H1 (cell line): ENCODE measurements around the gene MAPK8IP3. TPM values are rescaled to one million over a fixed set of nuclear protein-coding genes. Genes with fewer than 3 reads are reported as not detected.

Experiments
- CTCF ChIA-PET: fragments of 300-600 bp; sonication (Branson Sonifier 250); formaldehyde crosslinking; loops from one replicate; lab custom pipeline; 2021; ENCODE audit not compliant: partially characterized antibody; lab: Charles Lee
- POLR2A ChIA-PET: fragments of 300-600 bp; sonication (Branson Sonifier 250); formaldehyde crosslinking; loops from one replicate; lab custom pipeline; 2021; ENCODE audit warnings: inconsistent platforms; ENCODE audit not compliant: partially characterized antibody; lab: Charles Lee
- DNase-seq, 2 experiments: peaks; one replicate each; pipeline versions ENCODE4 v3.0.0 to v3.0.0-alpha.2; 2010 to 2022; ENCODE audit warnings: low spot score in 2 of 2, low read depth in 1 of 2, mixed read lengths in 1 of 2
- FAIRE-seq: peaks from 2 replicates; lab custom pipeline; 2011; peaks lifted over from hg19 to GRCh38; lab: Jason Lieb, UNC
- H2AFZ ChIP-seq: 2 replicates; pipeline ENCODE4 v1.8.1; 2012; ENCODE audit warnings: low read length, inconsistent platforms
- H2AK5ac ChIP-seq: 2 replicates; pipeline ENCODE4 v1.6.1; 2013; ENCODE audit warnings: low read depth, low read length
- H2BK120ac ChIP-seq: replicated peaks from 2 replicates; pipeline ENCODE3; 2013; ENCODE audit warnings: low read depth, low read length, inconsistent platforms
- H2BK12ac ChIP-seq: 2 replicates; pipeline ENCODE4 v1.6.1; 2013; ENCODE audit warnings: low read depth, low read length
- H2BK15ac ChIP-seq: 2 replicates; pipeline ENCODE4 v1.6.1; 2013; ENCODE audit warnings: low read length
- H2BK20ac ChIP-seq: 2 replicates; pipeline ENCODE4 v1.6.1; 2013; ENCODE audit warnings: low read length
- H2BK5ac ChIP-seq: 2 replicates; pipeline ENCODE4 v1.6.1; 2013; ENCODE audit warnings: low read depth, low read length
- H3K14ac ChIP-seq: 2 replicates; pipeline ENCODE4 v1.6.1; 2013; ENCODE audit warnings: inconsistent platforms; ENCODE audit not compliant: insufficient read length
- H3K18ac ChIP-seq: 2 replicates; pipeline ENCODE4 v1.6.1; 2013; ENCODE audit warnings: low read length; ENCODE audit errors: extremely low read depth
- H3K23ac ChIP-seq: 2 replicates; pipeline ENCODE4 v1.6.1; 2013; ENCODE audit warnings: inconsistent platforms; ENCODE audit not compliant: insufficient read length
- H3K23me2 ChIP-seq: 2 replicates; pipeline ENCODE4 v1.6.1; 2013; ENCODE audit warnings: low read depth, low read length
- H3K27ac ChIP-seq: 2 replicates; pipeline ENCODE4 v1.6.1; 2011; ENCODE audit warnings: low read depth, low read length, inconsistent platforms
- H3K27me3 ChIP-seq, 4 experiments: replicated peaks in 1 of 4; 1 replicate in 1 of 4; 2 replicates in 3 of 4; pipeline versions ENCODE4 v1.6.1 to v1.8.1; 2011 to 2013; ENCODE audit warnings: low read length in 3 of 4, mild to moderate bottlenecking in 3 of 4, inconsistent platforms in 2 of 4, mixed read lengths in 2 of 4, moderate library complexity in 1 of 4; ENCODE audit not compliant: control insufficient read depth in 3 of 4, insufficient read depth in 3 of 4; ENCODE audit errors: extremely low read depth in 1 of 4
- H3K36me3 ChIP-seq, 4 experiments: 2 replicates each; pipeline versions ENCODE4 v1.6.1 to v1.8.1; 2011 to 2013; ENCODE audit warnings: mild to moderate bottlenecking in 4 of 4, low read length in 3 of 4, moderate library complexity in 2 of 4, control low read depth in 1 of 4, inconsistent platforms in 1 of 4; ENCODE audit not compliant: insufficient read depth in 4 of 4, control insufficient read depth in 2 of 4
- H3K4ac ChIP-seq: replicated peaks from 2 replicates; pipeline ENCODE3; 2013; ENCODE audit warnings: low read length, low read depth, mixed read lengths, inconsistent platforms; ENCODE audit not compliant: insufficient read length
- H3K4me1 ChIP-seq, 4 experiments: replicated peaks in 1 of 4; 1 replicate in 1 of 4; 2 replicates in 3 of 4; pipeline versions ENCODE4 v1.6.1 to v1.8.1; 2011 to 2013; ENCODE audit warnings: low read length in 3 of 4, inconsistent platforms in 2 of 4, mixed read lengths in 1 of 4; ENCODE audit not compliant: insufficient read depth in 4 of 4, control insufficient read depth in 3 of 4
- H3K4me2 ChIP-seq, 2 experiments: 2 replicates each; pipeline versions ENCODE4 v1.6.1 to v1.8.1; 2011 to 2013; ENCODE audit warnings: low read depth in 2 of 2, low read length in 2 of 2, control low read depth in 1 of 2, inconsistent platforms in 1 of 2, mild to moderate bottlenecking in 1 of 2; ENCODE audit not compliant: insufficient read depth in 1 of 2
- H3K4me3 ChIP-seq, 4 experiments: fragments of 200-600, 300-600 bp in 1 of 4; sonication (generic), shearing (Covaris generic), sonication (Bioruptor Twin) in 1 of 4; 2 replicates each; pipeline versions ENCODE4 v1.5.1 to v1.8.1; 2011 to 2016; ENCODE audit warnings: low read length in 4 of 4, low read depth in 3 of 4, control low read depth in 2 of 4, inconsistent platforms in 2 of 4, mild to moderate bottlenecking in 2 of 4, mixed read lengths in 1 of 4, moderate library complexity in 1 of 4; ENCODE audit not compliant: insufficient read depth in 2 of 4; ENCODE audit errors: extremely low read depth in 1 of 4
- H3K56ac ChIP-seq: replicated peaks from 2 replicates; pipeline ENCODE3; 2013; ENCODE audit warnings: low read depth, mild to moderate bottlenecking, mixed read lengths, low read length, inconsistent platforms; ENCODE audit not compliant: insufficient read length
- H3K79me1 ChIP-seq: 2 replicates; pipeline ENCODE4 v1.6.1; 2013; ENCODE audit warnings: low read depth, low read length, control low read depth
- H3K79me2 ChIP-seq, 2 experiments: 2 replicates each; pipeline versions ENCODE4 v1.6.1 to v1.8.1; 2012 to 2013; ENCODE audit warnings: low read length in 2 of 2, mild to moderate bottlenecking in 2 of 2, inconsistent platforms in 1 of 2; ENCODE audit not compliant: insufficient read depth in 2 of 2, control insufficient read depth in 1 of 2
- H3K9ac ChIP-seq, 4 experiments: replicated peaks in 1 of 4; 1 replicate in 1 of 4; 2 replicates in 3 of 4; pipeline versions ENCODE4 v1.6.1 to v1.8.1; 2011 to 2013; ENCODE audit warnings: low read depth in 3 of 4, low read length in 3 of 4, control low read depth in 2 of 4, mild to moderate bottlenecking in 2 of 4, moderate library complexity in 2 of 4, inconsistent platforms in 1 of 4; ENCODE audit errors: extremely low read depth in 1 of 4
- H3K9me3 ChIP-seq, 2 experiments: 2 replicates each; pipeline versions ENCODE4 v1.6.1 to v1.8.1; 2012 to 2013; ENCODE audit warnings: mild to moderate bottlenecking in 2 of 2, moderate library complexity in 2 of 2, control low read depth in 1 of 2, inconsistent platforms in 1 of 2, low read depth in 1 of 2, low read length in 1 of 2, mixed read lengths in 1 of 2; ENCODE audit not compliant: insufficient read depth in 2 of 2
- H4K20me1 ChIP-seq, 2 experiments: replicated peaks in 1 of 2; 2 replicates each; pipeline versions ENCODE3 to v1.8.1; 2011 to 2013; ENCODE audit warnings: inconsistent platforms in 2 of 2, low read length in 2 of 2, mild to moderate bottlenecking in 1 of 2; ENCODE audit not compliant: insufficient read depth in 2 of 2, control insufficient read depth in 1 of 2
- H4K5ac ChIP-seq: 2 replicates; pipeline ENCODE4 v1.6.1; 2013; ENCODE audit warnings: low read length, low read depth, mixed read lengths, inconsistent platforms; ENCODE audit not compliant: insufficient read length
- H4K8ac ChIP-seq: 2 replicates; pipeline ENCODE4 v1.8.0; 2013; ENCODE audit warnings: mild to moderate bottlenecking, moderate library complexity, low read length, inconsistent platforms; ENCODE audit not compliant: insufficient read depth; ENCODE audit errors: extremely low read depth
- H4K91ac ChIP-seq: replicated peaks from 2 replicates; pipeline ENCODE3; 2013; ENCODE audit warnings: low read length, mixed read lengths, inconsistent platforms; ENCODE audit not compliant: insufficient read length
- ASH2L ChIP-seq: fragments of 200-600, 300-600 bp; sonication (generic); IDR thresholded peaks from one replicate; pipeline ENCODE4 v1.7.1; 2017; ENCODE audit warnings: low read length
- CBX8 ChIP-seq: fragments of 300-800, 300-1000 bp; sonication (generic); IDR thresholded peaks from 2 replicates; pipeline ENCODE4 v1.7.1; 2016; ENCODE audit warnings: low read depth, low read length, borderline replicate concordance
- KDM1A ChIP-seq: fragments of 200-600, 300-600 bp; sonication (generic); IDR thresholded peaks from 2 replicates; pipeline ENCODE4 v1.7.1; 2016; ENCODE audit warnings: mild to moderate bottlenecking, low read length, borderline replicate concordance
- KDM5A ChIP-seq: fragments of 200-600 bp; IDR thresholded peaks from 2 replicates; pipeline ENCODE4 v1.7.1; 2012; ENCODE audit warnings: mild to moderate bottlenecking, low read length, inconsistent platforms, mixed read lengths
- NRF1 ChIP-seq: IDR thresholded peaks from 2 replicates; pipeline ENCODE4 v1.6.1; 2011; ENCODE audit warnings: mild to moderate bottlenecking, low read depth, low read length, improper control_type of control experiment
- RAD21 ChIP-seq, 2 experiments: IDR thresholded peaks in 1 of 2; conservative IDR thresholded peaks in 1 of 2; 2 replicates each; pipeline ENCODE4 v1.6.1; 2011; ENCODE audit warnings: low read depth in 2 of 2, low read length in 2 of 2, improper control_type of control experiment in 1 of 2, inconsistent platforms in 1 of 2, mild to moderate bottlenecking in 1 of 2, moderate library complexity in 1 of 2
- RBBP5 ChIP-seq: IDR thresholded peaks from 2 replicates; pipeline ENCODE4 v1.7.1; 2012; ENCODE audit warnings: low read depth, mild to moderate bottlenecking, inconsistent platforms, low read length, moderate library complexity, borderline replicate concordance
- SRF ChIP-seq: IDR thresholded peaks from 2 replicates; pipeline ENCODE4 v1.6.1; 2011; ENCODE audit warnings: mild to moderate bottlenecking, low read depth, low read length, moderate library complexity
- SUZ12 ChIP-seq: fragments of 200-600 bp; sonication (generic); IDR thresholded peaks from 2 replicates; pipeline ENCODE4 v1.6.1; 2012; ENCODE audit warnings: mild to moderate bottlenecking, inconsistent platforms, low read length, moderate library complexity, mixed read lengths
- TAF7 ChIP-seq: optimal IDR thresholded peaks from 2 replicates; pipeline ENCODE3; 2011; ENCODE audit warnings: low read depth, mild to moderate bottlenecking, inconsistent platforms, low read length, moderate library complexity, borderline replicate concordance
- WGBS, 2 experiments: shearing (Covaris generic) in 1 of 2; methylation state at CpG; one replicate each; pipeline versions ENCODE4 v1.1.6 to v1.1.7; 2013 to 2015; ENCODE audit warnings: low lambda C conversion rate in 2 of 2, mixed read lengths in 2 of 2, inconsistent platforms in 1 of 2, low coverage in 1 of 2, missing lambda C conversion rate in 1 of 2; ENCODE audit not compliant: insufficient replicate concordance in 2 of 2, insufficient coverage in 1 of 2, insufficient read length in 1 of 2; ENCODE audit errors: extremely low coverage in 1 of 2, missing lambda C conversion rate in 1 of 2; 5-methylcytosine and 5-hydroxymethylcytosine counted together
- polyA plus RNA-seq, 7 experiments: library from polyadenylated mRNA; depleted of rRNA in 3 of 7; stranded (reverse) in 5 of 7; unstranded in 2 of 7; fragments of >200 nt in 5 of 7; fragments of 200-250 nt in 2 of 7; gene quantifications; 1 replicate in 5 of 7; 2 replicates in 1 of 7; 4 replicates in 1 of 7; pipeline versions ENCODE4 v1.2.1 to v1.2.3, GENCODE V29; 2011 to 2013; ENCODE audit warnings: missing spikeins in 2 of 7, mixed read lengths in 2 of 7
- total RNA-seq: library from RNA; stranded (reverse); fragmentation: NEBNext Ultra II Directional; extraction: Animal tissue kit (Norgen Biotek cat#: 25700); gene quantifications from 2 replicates; pipeline ENCODE4 v1.2.1, GENCODE V29; 2021
- TF ChIP-seq, protein P1 (sequence below): IDR thresholded peaks from 2 replicates; pipeline ENCODE4 v1.6.1; 2012; ENCODE audit warnings: low read length, inconsistent platforms
- TF ChIP-seq, protein P2 (sequence below): IDR thresholded peaks from 2 replicates; pipeline ENCODE4 v1.6.1; 2012; ENCODE audit warnings: inconsistent platforms

MAPK8IP3 gene
- total and polyA plus RNA-seq, 2 of the 8 experiments (the other 6 are each of a cell fraction or from before 2014, with no cell fraction given), result 16.9 to 43.4 TPM

DNA sequence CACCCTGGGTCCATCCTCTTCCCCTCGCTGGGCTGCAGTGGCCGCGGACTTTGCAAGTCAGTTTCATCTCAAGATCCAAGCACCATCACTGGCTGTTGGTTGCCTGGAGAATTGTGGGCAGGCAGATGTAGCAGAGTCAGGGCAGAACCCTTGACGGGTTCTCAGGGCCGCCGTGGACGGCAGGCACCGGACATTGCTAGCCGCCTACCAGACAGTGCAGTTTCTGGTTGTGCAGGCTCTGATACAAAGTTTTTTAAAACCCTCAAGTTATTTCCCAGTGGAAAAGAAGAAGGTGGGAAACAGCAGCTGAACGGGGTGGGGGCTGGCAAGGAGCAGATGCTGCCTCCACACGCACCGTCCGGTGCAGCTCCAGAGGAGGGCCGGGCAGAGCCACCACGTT, 3.4 kb downstream of the MAPK8IP3 start:
- peaks cover 17 to 32% of the 10 kb centered on the region in 2 experiments for H4K20me1 ChIP-seq
- H3K14ac ChIP-seq, result no peak overlapping the region
- CTCF ChIA-PET, result interaction anchor here (0.9 to 2.4 kb wide), 2 partner anchors 10 to 55 kb away, joined by 3 to 8 read pairs; no protein-coding TSS in a partner anchor
- DNase-seq, result no peak
- peaks cover 18% of the 10 kb centered on the region for H3K79me1 ChIP-seq
- H2BK20ac ChIP-seq, result no peak overlapping the region
- H4K5ac ChIP-seq, result no peak overlapping the region
- no peak overlapping the region for H3K23ac ChIP-seq
- H3K27me3 ChIP-seq, result no peaks in the 10 kb centered on the region
- no peak overlapping the region for H3K27ac ChIP-seq
- no peak overlapping the region for H2BK12ac ChIP-seq
- H3K18ac ChIP-seq, result no peak overlapping the region
- H3K56ac ChIP-seq, result no peak overlapping the region
- no peak overlapping the region for H2BK5ac ChIP-seq
- peaks cover 11 to 30% (median 15%) of the 10 kb centered on the region in 4 experiments for H3K4me1 ChIP-seq
- no peak overlapping the region for H4K91ac ChIP-seq
- no peak overlapping the region for H3K9ac ChIP-seq
- H4K8ac ChIP-seq, result no peak overlapping the region
- no peak overlapping the region for H2BK15ac ChIP-seq
- POLR2A ChIA-PET, result interaction anchor here (1.5 kb wide), 1 partner anchor 9 kb away, joined by 3 read pairs; no protein-coding TSS in a partner anchor
- no peak overlapping the region for H2AFZ ChIP-seq
- no peak overlapping the region for H3K4me3 ChIP-seq
- peaks cover 3 to 56% of the 10 kb centered on the region in 2 experiments for H3K79me2 ChIP-seq
- no peaks in the 10 kb centered on the region; a peak in 1 of 8 replicates for H3K36me3 ChIP-seq
- WGBS, 2 experiments, result 84% methylated on average over 15 of the region's 15 CpGs; no CpG with 5 or more reads in 1 of the 2 experiments
- no peak overlapping the region for H2BK120ac ChIP-seq
- FAIRE-seq, result no peak
- peaks cover 11% of the 10 kb centered on the region for H3K23me2 ChIP-seq
- H3K4me2 ChIP-seq, result no peak overlapping the region
- no peaks in the 10 kb centered on the region for H3K9me3 ChIP-seq
- H2AK5ac ChIP-seq, result no peak overlapping the region
- no peak overlapping the region for H3K4ac ChIP-seq
- TF ChIP-seq KDM1A (no peak), RAD21 (IDR thresholded peaks at IDR 0.05 in 1 of 2, conservative IDR thresholded peaks at IDR 0.05 in 1 of 2; ENCODE audit: low read depth in 2 of 2, low read length in 2 of 2) (no peak), RBBP5 (no peak), ASH2L (no peak), CBX8 (no peak), KDM5A (no peak), NRF1 (no peak), TAF7 (no peak), SUZ12 (no peak), SRF (no peak)
- TF ChIP-seq, protein P1, sequence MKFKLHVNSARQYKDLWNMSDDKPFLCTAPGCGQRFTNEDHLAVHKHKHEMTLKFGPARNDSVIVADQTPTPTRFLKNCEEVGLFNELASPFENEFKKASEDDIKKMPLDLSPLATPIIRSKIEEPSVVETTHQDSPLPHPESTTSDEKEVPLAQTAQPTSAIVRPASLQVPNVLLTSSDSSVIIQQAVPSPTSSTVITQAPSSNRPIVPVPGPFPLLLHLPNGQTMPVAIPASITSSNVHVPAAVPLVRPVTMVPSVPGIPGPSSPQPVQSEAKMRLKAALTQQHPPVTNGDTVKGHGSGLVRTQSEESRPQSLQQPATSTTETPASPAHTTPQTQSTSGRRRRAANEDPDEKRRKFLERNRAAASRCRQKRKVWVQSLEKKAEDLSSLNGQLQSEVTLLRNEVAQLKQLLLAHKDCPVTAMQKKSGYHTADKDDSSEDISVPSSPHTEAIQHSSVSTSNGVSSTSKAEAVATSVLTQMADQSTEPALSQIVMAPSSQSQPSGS, result no peak
- TF ChIP-seq, protein P2, sequence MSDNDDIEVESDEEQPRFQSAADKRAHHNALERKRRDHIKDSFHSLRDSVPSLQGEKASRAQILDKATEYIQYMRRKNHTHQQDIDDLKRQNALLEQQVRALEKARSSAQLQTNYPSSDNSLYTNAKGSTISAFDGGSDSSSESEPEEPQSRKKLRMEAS, result no peak
